ENCODE measurements around the gene PHKB.

PHKB gene

GRCh38 chr16:47568351-47568750, 107.2 kb downstream of the PHKB start:
- DNase-seq (ENCODE audit: low spot score): peak; percentile 28

- DNase-seq (ENCODE audit: low spot score): no peak
These were observed 109.9 kb downstream of the PHKB start for GRCh38 chr16:47571049-47571448.

DNA sequence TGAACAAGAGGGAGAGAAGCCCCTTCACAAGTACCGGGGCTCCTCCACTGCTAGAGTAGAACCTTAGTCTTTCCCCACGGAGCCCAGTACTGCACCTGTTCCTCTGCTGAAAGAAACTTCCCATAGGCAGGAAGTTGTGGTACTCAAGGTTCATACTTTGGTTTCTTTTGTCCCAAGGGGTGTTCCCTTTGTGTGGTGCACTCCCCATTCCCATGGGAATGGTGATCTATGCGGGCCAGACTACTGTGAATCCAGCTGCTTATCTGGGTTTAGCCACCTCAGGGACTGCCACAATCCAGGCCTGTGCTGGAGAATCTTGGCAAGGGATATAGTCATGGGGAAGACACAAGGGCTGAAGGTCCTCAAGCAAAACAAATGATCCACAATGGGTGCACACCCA, 110.6 kb downstream of the PHKB start:
- no peak for DNase-seq (ENCODE audit: low spot score)

GRCh38 chr16:47574091-47575054, 113.2 kb downstream of the PHKB start:
- DNase-seq (ENCODE audit: low spot score): peak; percentile 7

DNA sequence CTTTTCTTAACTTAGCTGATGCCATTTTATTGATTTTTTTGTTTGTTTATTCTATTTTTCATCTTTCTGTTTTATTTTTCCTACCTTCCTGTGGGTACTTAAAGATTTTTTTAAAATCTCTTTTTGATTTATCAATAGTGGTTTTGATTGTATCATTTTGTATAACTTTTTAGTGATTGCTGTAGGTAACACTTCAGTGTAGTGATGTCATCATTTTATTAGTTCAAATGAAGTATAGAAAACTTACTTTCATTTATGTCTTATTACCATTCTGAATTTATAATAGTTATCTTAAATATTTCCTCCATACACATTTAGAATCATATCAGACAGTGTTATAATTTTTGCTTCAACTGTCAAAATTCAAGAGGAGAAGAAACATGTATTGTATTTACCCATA, 115.9 kb downstream of the PHKB start:
- DNase-seq (ENCODE audit: low spot score): no peak

DNA sequence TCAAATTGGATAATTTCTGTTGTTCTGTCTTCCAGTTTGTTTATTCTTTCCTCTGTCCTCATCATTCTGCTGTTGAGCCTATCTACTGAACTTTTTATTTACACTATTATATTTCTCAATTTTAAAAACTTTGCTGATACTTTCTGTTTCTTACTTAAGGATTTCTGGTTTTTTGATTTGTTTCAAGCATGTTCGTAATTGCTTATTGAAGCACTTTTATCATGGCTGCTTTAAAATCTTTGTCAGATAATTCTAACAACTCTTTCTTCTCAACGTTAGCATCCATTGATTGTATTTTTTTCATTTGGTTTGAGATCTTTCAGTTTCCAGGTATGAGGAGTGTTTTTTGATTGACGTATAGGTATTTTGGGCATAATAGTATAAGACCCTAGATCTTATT, 116.9 kb downstream of the PHKB start:
- DNase-seq (ENCODE audit: low spot score): no peak

GRCh38 chr16:47578573-47578972, 117.4 kb downstream of the PHKB start:
- DNase-seq (ENCODE audit: low spot score): no peak

DNA sequence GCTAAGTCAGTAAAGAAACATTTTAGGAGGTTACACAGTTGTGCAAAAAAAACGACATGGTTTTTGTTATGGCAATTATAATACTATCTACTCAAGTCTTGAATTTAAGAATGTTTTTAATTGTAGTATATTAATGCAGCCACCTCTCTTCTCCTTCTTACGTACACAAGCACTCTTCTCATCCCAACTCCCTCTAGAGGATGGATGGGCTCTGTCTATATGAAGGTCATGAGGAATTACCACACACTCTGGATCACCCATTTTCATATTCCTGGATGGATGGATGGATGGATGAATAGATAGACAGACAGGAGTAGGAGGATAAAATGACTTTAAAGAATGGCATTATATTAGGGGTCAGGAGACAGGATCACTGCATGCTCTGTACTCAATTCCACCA, 120.0 kb downstream of the PHKB start:
- no peak for DNase-seq (ENCODE audit: low spot score)

DNA sequence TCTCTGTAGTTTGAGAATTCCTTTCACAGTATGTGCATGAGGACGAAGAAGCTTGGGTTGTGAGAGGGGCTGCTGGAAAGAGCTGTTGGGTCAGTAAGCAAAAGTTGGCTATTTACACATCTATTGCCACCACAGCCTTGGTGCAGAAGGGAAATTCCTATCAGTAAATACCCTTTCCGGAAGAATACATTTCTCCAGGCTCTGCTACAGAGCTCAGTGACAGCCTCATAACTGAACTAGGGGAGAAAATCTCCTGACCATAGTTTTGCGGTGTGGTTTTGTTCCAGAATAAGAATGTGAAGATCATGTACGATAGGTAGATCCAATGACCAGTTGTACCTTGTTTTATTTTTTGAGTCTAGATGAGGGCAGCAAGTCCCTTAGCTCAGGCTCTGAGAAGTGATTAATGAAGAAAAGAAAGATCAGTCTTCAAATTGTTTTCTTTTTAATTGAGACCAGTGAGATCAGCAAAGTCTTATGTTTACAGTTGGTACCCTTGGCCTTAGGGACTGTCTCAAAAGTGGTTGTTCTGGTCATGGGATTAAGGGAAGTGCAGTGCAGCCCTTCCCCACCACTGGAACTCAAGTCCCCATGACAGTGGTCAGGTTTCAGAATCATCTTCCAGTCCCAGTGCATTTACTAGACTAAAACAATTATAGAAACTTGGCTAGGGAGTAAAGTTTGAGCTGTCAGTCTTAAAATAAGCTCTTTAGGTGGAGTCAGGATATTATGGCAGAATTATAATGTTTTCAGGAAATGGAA, 123.5 kb downstream of the PHKB start:
- no peak for DNase-seq (ENCODE audit: low spot score)

DNA sequence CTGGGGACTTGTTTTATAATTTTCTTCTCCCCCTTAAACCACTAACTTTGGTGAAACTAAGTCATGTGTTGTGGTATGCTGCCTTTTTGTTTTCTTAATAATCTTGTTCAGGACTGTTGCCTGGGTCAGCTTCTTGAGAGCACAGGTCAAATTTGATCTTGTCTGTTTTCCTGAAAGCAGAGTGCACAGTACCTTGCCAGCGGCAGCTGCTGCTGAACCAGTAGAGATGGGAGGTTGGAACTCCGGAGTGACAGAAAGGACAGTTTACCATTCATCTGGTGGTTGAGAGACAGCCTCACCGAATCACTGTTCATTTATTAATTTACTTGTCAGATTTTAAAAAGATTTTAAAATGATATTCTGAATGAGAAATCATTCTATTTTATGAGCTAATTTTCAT, 125.0 kb downstream of the PHKB start:
- no peak for DNase-seq (ENCODE audit: low spot score)

- no peak for DNase-seq (ENCODE audit: low spot score)
These were observed 129.3 kb downstream of the PHKB start for GRCh38 chr16:47590472-47590871.

- no peak for DNase-seq (ENCODE audit: low spot score)
These were observed 131.1 kb downstream of the PHKB start for GRCh38 chr16:47592232-47592631.

GRCh38 chr16:47599512-47599911, 138.4 kb downstream of the PHKB start:
- no peak for DNase-seq (ENCODE audit: low spot score)

- DNase-seq (ENCODE audit: low spot score): no peak
These were observed 139.2 kb downstream of the PHKB start for GRCh38 chr16:47600376-47600775.

DNA sequence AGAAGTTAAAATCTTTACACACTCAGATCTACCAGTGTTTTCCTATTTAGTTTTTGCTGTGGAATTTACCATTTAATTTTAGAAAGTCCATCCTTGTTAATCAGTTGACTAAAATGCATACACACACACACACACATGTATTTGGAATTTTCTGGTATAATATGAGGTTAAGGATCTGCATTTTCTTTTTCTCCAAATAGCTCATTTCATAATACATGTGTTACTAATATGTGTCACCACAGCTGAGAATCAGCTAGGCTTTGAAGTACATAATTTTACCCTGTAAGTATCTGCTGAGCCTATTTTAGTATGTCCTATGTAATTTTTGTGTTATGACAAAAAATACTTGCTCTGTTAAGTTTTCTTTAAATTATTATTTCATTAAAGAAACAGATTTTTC, 143.2 kb downstream of the PHKB start:
- no peak for DNase-seq (ENCODE audit: low spot score)

GRCh38 chr16:47611042-47611441, 149.9 kb downstream of the PHKB start:
- no peak for DNase-seq (ENCODE audit: low spot score)

DNA sequence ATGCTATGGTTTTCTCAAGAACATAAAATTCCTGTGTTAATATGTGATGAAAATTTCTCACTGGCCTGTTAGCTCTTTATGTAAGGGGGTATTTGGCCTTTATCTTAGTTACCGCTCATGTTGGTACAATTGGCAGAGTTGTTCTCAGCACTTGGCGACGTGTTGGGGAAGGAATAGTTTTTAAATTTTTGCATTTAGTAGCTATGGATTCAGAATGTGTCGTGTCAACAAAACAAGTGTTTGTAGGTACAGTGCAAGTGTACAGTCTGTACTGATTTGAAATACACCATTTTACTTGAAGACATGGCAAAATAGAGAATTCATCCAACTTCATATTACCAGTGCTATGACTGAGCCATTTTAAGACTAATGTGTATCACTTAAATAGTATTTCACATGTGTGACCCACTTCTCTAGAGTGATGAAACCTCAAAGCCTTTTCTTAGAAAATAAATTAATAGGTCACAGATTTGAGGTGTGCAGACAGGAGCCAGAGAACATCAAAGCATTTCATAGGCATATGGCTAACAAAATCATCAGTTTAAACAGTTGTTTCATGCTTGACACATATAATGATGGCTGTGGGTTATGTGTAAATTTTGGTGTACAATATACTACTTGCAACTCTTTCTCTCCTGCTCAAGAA, 150.8 kb downstream of the PHKB start:
- DNase-seq (ENCODE audit: low spot score): no peak

DNA sequence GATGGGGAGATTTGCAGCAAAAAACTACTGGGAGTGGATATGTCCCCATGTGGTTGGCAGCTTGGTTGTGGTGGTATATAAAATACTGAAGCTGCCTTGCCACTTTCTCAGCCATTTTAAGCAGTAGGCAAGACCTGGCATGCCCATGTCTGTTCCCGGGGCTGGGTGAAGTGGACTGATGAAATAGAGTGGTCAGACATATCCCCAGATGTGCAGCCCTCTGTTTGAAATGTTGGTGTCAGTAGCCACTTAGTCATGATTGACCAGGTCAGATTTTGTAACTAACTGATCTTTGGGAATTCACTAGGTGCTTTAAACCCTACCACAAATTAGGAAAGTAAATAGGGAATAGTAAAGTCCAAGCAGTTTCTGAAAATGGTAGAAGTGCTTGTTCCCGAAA, 151.6 kb downstream of the PHKB start:
- no peak for DNase-seq (ENCODE audit: low spot score)

DNA sequence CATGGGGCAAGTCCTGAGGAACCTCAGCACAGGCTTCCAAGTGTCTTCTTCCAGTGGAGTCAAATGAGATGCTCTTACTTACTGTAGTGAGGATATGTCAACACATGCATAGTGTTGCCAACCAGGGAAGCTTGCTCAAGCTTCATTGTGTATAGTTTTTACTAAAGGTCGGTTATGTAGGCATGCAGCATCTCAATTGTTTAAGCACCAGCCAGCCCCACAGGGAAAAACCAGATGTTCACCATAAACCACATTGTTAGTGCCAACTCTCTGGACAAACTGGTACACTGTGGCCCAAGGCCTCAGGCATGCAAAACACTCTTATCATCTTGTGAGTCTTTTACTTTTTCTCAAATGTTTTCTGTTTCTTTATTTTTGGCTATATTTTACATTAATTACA, 152.1 kb downstream of the PHKB start:
- no peak for DNase-seq (ENCODE audit: low spot score)

GRCh38 chr16:47617732-47618131, 156.6 kb downstream of the PHKB start:
- DNase-seq (ENCODE audit: low spot score): no peak

DNA sequence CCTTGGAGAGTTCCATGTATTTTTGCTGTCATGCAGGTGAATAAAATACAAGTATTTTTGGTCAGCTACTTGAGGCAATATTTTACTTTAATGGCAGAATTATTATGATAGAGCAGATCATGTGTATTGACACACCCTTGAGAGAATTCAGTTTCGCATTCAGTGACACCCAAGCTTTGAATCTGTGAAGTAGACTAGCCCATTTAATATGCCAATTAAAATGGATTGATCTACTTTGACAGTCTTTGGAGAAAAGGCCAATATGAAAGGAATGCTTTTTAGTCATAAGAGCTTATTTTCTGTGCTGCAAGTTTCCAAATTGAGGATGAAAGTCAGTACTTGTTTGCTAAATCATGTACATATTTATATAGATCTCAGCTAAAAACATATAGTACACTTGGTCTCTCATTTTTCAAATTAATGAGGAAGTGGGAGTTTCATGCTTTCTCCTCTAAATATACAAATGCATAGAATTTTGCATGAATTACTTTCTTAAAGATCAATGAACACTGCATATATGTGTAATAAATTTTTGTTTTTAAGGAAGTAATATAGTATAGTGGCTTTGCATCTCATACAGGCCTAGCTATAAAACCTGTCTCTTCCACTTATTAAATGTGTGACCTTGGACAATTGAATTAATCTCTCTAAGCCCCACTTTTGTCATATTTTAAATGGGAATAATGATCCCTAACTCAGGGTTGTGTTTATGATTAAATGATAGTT, 161.5 kb downstream of the PHKB start:
- DNase-seq (ENCODE audit: low spot score): no peak

DNA sequence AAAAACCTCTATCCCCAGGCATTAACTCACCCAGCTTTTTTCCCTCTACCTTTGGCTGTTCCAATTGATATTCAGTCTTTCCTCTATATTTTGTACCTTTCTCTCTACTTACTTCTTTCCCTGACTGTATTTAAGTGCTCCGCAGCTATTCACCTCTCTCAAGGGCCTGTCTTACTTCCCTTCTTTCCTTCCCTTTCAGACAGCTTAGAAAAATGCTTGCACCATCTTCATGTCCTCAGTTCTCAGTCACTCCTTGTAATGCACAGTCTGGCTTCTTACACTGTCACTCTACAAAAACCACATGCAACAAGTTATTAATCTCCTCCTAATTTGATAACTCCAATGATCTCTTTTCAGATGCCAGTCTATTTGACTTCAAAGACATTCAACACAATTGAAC, 163.4 kb downstream of the PHKB start:
- no peak for DNase-seq (ENCODE audit: low spot score)
